Measurements from ENCODE around the gene ZNF710.

DNA sequence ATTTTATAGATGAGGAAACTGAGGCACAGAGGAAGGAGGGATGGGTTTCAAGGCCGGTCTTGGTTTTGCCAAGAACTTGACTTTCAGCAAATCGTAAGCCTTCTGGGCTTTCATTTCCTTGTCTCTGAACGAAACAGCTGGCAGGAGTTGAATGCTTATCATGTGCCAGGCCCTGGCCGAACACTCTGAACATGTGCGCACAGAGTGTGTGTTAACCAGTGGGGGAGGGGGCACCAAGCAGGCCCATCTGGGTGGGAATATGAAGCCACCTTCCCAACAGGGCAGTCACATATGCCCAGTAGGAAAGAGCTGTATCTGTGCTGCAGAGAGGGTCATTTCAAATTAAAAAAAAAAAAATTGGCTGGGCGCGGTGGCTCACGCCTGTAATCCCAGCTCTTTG, 29.3 kb downstream of the ZNF710 start:
- TF ChIP-seq, protein P1, sequence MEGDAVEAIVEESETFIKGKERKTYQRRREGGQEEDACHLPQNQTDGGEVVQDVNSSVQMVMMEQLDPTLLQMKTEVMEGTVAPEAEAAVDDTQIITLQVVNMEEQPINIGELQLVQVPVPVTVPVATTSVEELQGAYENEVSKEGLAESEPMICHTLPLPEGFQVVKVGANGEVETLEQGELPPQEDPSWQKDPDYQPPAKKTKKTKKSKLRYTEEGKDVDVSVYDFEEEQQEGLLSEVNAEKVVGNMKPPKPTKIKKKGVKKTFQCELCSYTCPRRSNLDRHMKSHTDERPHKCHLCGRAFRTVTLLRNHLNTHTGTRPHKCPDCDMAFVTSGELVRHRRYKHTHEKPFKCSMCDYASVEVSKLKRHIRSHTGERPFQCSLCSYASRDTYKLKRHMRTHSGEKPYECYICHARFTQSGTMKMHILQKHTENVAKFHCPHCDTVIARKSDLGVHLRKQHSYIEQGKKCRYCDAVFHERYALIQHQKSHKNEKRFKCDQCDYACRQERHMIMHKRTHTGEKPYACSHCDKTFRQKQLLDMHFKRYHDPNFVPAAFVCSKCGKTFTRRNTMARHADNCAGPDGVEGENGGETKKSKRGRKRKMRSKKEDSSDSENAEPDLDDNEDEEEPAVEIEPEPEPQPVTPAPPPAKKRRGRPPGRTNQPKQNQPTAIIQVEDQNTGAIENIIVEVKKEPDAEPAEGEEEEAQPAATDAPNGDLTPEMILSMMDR (IDR thresholded peaks at IDR 0.05; ENCODE audit: control extremely low read depth in 1 of 3, insufficient read depth in 1 of 3, low read depth in 1 of 3, low read length in 3 of 3), result no peak
- no peak for TF ChIP-seq GABPA (IDR thresholded peaks at IDR 0.05; ENCODE audit: borderline replicate concordance, insufficient read depth, low read length)
- no peak for TF ChIP-seq RAD21 (IDR thresholded peaks at IDR 0.05 in 1 of 2, conservative IDR thresholded peaks at IDR 0.05 in 1 of 2; ENCODE audit: low read depth in 2 of 2, low read length in 2 of 2)

All from H1 (cell line).